Measurements from ENCODE around the gene UBE2E3. TPM values are rescaled to one million over a fixed set of nuclear protein-coding genes. Genes with fewer than 3 reads are reported as not detected.

UBE2E3 gene
- total RNA-seq: 31.5 and 178 TPM in 2 replicates

DNA sequence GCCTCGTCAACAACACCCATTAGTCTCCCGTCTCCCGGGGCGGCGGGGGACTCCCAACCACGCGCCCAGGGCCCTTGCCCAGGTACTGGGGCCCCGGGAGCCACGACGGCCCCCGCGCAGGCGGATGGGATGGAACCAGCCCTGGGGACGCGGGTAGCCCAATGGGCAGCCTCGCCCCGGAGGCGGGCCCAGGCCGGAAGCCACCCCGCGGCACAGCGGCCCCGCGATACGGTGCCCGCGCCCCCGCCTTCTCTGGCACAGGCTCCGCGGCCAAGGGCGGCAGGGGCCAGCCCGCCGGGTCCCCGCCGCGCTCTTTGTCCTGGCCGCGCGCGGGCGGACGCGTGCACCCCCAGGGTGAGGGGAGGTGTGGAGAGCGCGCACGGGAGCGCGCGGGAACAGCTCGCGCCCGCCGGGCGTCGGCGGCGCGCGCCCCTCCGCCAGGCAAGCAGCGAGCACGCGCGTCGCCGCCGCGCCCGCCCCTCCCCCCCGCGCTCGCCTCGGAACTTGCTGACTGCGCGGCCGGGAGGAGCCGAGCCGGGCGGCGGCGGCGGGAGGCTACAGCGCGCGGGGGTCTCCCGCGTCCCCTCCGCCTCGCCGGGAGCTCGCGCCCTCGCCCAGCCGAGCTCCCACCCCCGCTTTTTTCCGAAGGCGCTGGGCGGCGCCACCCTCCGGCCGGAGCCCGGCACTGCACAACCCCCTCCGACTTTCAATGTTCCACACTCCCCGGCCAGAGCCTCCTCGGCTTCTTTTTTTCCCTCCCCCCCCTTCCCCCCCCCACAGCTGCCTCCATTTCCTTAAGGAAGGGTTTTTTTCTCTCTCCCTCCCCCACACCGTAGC, at the start of gene UBE2E3:
TSS of gene UBE2E3 (plus strand) at position 500 of the 837 bp plus-strand sequence. CDS start 1,438 bp downstream, outside the sequence.

All from placental pericyte (primary cell).